ENCODE measurements around the gene ILKAP.
A peak's percentile ranks its signal among the peaks of the same experiment; 100 is the strongest.

ILKAP gene

DNA sequence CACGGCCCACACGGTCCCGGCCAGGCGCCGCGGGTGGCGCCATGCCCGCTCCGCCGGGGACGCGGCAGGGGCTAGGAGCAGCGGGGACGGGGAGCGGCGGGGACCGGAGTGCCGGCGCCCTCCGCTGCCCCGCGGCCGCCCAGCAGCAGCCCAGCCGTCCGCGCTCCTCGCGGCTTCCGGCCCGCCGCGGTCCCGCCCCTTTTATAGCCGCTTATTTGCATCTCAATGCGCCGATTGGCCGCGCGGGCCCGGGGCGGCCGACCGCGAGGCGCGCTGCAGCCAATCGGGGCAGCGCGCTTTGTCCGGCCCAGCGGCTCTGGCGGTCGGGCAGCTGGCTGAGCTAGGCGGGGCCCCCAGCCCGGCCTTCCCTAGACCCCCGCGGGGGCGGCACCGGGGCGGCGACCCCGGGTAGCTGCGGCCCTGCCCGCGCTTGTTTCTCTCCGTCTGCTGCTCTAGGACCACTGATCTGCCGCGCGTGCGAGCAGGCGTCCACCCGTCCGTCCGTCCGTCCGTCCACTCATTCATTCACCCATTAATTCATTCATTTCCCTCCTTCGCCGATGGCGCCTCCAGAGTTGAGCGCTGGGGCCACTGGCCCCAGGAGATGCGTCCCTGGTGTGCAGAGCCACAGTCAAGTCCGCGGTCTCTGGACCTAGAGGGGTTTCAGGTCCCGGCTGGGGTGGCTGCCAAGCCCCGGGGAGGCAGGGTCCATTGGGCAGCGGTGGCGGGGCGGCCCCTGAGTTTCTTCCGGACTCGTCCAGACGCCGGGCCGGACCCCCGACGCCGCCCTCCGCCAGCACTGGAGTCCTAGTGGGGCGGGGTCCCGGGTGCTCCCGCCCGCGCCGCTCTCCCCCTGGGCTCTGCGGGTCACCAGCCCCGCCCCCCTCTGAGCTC, 36.6 kb upstream of the ILKAP start, which contains the start of gene HES6:
Gene HES6 (minus strand): TSS at position 176 of the 894 bp plus-strand sequence. CDS start 133 bp downstream, at position 43.
- Mint-ChIP-seq H3K27ac (peak within 1 kb of the TSS; percentile 33), H3K4me3 (peak within 1 kb of the TSS; percentile 77), H3K36me3 (peaks cover 13% of the 10 kb centered on the region), H3K9me3 (no peaks in the 10 kb centered on the region), H3K4me1 (peaks cover 6% of the 10 kb centered on the region)
- ATAC-seq (peak; percentile 89), DNase-seq (ENCODE audit: low spot score in 2 of 2) (peak; percentile 69 to 86)

DNA sequence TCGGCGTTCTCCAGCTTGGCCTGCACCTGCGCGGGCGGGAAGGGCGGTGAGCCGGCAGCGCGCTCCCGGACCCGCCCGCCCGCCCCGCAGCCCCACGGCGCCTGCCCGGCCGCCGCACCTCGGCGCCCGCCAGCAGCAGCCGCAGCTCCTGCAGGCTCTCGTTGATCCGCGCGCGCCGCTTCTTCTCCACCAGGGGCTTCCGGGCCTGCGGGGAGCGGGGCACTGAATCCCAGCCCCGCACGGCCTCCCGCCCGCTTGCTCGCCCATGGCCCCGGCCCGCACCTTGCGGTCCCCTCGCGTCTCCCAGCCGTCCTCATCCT, 36.0 kb upstream of the ILKAP start:
- ATAC-seq (peak; percentile 33), DNase-seq (ENCODE audit: low spot score in 2 of 2) (no peak)
- Mint-ChIP-seq H3K9me3 (no peaks in the 10 kb centered on the region), H3K4me1 (peaks cover 6% of the 10 kb centered on the region), H3K4me3 (peak overlapping the region; percentile 77), H3K27ac (no peak overlapping the region), H3K36me3 (peaks cover 10% of the 10 kb centered on the region)

DNA sequence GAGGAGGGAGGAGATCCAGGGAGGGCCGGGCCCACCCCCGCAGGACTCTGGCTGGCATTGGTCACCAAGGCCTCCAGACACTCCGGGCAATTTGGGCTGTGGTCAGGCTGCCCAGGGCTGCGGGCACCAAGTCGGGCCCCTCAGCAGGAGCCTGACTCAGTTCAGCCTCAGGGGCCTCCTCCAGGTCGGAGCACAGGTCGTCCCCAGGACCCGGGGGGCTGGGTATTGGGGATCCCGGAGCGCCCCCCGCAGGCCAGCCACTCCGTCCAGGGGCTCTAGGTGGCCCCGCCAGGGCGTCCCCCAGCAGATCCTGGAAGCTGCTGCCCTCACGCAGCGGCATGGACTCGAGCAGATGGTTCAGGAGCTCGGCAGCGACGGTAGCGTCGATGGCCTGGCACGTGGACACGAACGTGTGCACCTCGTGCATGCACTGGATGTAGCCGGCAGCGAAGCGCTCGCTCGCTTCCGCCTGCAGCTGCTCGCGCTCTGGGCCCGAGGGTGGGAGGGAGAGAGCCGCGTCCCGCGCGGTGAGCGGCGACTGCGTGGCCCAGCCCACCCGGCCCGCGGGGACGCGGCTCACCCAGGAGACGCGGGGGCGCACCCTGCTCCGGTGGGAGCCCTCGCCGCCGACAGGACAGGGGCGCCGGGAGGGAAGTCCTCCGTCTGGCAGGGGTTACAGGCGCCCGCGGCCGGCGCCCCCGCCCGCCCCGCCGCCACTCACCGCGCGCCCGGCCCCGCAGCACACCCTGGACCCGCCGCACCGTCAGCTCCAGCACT, 35.5 kb upstream of the ILKAP start:
- peak overlapping the region; percentile 31 for H3K4me3 Mint-ChIP-seq
- no peaks in the 10 kb centered on the region for H3K9me3 Mint-ChIP-seq
- no peak for DNase-seq (ENCODE audit: low spot score in 2 of 2)
- H3K36me3 Mint-ChIP-seq, result peaks cover 6% of the 10 kb centered on the region
- H3K27ac Mint-ChIP-seq, result no peak overlapping the region
- peak; percentile 43 for ATAC-seq
- peaks cover 6% of the 10 kb centered on the region for H3K4me1 Mint-ChIP-seq

DNA sequence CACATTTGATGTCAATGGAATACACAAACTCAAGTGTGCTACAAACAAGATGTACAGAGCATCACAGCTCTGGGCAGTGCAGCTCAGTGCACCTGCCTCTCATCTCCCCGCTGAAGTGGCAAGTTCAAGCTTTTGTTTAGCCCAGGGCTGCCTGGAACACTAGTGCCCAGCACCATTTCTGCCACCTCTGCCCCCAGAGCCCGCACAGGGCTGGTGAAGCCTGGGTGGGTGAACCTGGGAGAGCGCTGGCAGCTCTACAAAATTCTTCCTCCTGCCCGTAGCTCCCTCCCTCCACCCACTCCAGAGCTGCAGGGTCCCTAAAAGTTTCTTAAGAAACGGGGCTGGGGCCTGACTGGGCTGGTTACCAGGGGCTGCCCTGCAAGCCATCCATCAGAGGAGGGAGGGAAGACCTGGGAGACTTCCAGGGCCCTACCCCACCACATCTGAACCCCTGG, 34.8 kb upstream of the ILKAP start:
- Mint-ChIP-seq H3K4me1 (peaks cover 11% of the 10 kb centered on the region), H3K4me3 (peak overlapping the region; percentile 31), H3K36me3 (peaks cover 6% of the 10 kb centered on the region), H3K9me3 (no peaks in the 10 kb centered on the region), H3K27ac (no peak overlapping the region)
- no peak for DNase-seq (ENCODE audit: low spot score in 2 of 2)
- no peak for ATAC-seq

DNA sequence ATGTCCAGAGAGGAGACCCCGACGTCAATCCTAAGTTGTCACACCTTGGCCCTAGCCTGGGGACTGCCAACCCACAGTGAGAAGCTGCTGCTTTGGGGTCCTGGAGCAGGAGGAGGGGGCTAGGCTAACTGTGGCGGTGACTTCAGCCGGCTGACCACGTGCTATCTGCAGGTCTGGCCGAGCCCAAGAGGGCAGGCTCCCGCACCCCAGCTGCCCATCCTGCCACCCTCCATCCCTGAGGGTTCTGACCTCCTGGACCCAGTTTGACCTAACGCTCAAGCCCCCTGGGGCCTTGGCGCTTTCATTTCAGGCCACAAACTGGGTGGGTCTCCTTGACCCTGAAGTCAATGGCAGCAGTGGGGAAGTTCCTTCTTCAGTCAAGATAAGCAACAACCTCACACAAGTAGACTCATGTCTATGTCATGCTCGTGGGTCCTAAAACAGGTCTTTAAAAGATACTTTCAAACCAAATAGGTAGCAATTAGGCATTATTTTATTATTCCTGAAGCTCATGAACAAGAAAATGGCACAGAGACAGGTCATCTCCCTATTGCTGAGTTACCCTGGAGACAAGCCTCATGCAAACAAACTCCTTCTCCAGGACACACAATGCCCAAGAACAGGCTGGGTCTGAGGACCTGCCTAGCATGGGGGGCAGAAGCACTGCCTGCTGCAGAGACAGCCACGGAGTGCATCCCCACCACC, 34.1 kb upstream of the ILKAP start:
- Mint-ChIP-seq H3K4me1 (peaks cover 11% of the 10 kb centered on the region), H3K36me3 (peaks cover 6% of the 10 kb centered on the region), H3K4me3 (no peak overlapping the region), H3K9me3 (no peaks in the 10 kb centered on the region), H3K27ac (no peak overlapping the region)
- ATAC-seq (no peak), DNase-seq (ENCODE audit: low spot score in 2 of 2) (no peak)

DNA sequence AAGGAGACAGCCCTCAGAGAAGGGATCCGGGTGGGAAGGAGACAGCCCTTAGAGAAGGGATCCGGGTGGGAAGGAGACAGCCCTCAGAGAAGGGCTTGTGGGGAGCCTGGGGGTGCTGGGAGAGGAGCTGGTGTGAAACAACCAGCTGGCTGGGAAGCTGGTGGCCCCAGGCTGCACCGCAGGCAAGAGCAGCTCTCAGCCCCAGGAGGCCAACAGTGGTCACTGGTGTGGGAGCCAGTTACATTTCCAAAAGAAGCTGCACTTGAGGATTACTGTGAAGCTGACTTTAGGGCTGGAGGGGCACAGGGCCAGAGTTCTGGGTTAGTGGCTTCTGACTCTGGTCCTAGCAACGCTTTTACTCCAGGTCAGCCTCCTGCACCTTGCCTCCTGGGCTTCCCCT, 33.1 kb upstream of the ILKAP start:
- no peak for ATAC-seq
- Mint-ChIP-seq H3K36me3 (peaks cover 6% of the 10 kb centered on the region), H3K9me3 (no peaks in the 10 kb centered on the region), H3K27ac (no peak overlapping the region), H3K4me1 (peaks cover 15% of the 10 kb centered on the region), H3K4me3 (no peak overlapping the region)
- DNase-seq (ENCODE audit: low spot score in 2 of 2), result no peak

DNA sequence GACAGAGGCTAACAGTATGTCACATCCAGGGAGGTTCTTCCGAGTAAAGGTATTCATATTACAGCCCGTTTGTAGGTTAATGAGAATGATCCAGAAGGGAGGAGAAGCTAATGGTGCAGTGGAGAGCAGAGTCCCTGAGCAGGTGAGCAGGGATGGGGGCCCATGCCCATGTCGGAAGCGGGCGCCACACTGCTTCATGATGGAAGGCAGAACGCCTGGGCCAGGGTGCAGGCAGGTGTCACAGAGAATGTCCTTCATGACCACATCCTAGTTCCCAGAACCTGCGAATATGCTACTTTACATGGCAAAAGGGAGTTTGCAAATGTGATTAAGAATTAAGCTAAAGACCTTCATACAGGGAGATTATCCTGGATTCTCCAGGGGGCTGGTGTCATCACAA, 32.4 kb upstream of the ILKAP start:
- Mint-ChIP-seq H3K36me3 (peaks cover 6% of the 10 kb centered on the region), H3K4me1 (peaks cover 22% of the 10 kb centered on the region), H3K9me3 (no peaks in the 10 kb centered on the region), H3K27ac (no peak overlapping the region), H3K4me3 (no peak overlapping the region)
- DNase-seq (ENCODE audit: low spot score in 2 of 2) (no peak), ATAC-seq (no peak)

DNA sequence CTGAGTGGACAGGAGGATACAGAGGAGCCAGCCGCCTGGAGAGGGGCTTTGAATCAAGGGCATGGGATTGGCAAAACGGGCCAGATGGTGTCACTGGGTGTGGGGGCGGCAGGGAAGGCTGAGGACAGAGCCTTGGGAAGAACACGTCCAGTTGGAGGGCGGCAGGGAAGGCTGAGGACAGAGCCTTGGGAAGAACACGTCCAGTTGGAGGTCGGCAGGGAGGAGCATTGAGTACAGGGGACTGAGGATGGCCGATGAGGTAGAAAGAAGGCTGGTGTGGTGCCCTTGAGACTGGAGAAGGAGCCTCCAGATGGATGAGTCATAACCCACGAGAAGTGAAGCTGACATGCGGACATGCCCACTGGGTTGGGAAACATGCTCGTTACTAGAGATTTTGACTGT, 31.8 kb upstream of the ILKAP start:
- DNase-seq (ENCODE audit: low spot score in 2 of 2), result no peak
- H3K27ac Mint-ChIP-seq, result no peak overlapping the region
- peaks cover 4% of the 10 kb centered on the region for H3K36me3 Mint-ChIP-seq
- H3K4me3 Mint-ChIP-seq, result no peak overlapping the region
- no peaks in the 10 kb centered on the region for H3K9me3 Mint-ChIP-seq
- peaks cover 25% of the 10 kb centered on the region for H3K4me1 Mint-ChIP-seq
- ATAC-seq, result no peak

DNA sequence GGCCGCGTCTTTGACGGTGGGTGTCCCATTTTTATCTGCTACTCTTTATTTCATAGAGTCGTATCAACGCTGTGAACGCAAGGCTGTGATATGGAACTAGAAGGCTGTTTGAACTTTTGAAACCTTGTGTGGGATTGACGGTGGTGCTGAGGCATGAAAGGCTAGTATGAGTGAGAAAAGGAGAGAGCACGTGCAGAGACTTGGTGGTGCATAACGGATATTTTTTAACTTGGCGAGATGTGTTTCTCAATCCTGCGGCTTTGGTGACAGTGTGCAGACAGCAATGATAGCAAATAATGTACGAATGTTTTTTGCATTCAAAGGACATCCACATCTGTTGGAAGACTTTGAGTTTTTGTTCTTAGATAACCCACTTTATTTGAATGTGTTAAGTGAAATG, 30.1 kb upstream of the ILKAP start:
- DNase-seq (ENCODE audit: low spot score in 2 of 2), result no peak
- Mint-ChIP-seq H3K9me3 (no peaks in the 10 kb centered on the region), H3K36me3 (no peaks in the 10 kb centered on the region), H3K4me3 (peak overlapping the region; percentile 61), H3K27ac (no peak overlapping the region), H3K4me1 (peaks cover 31% of the 10 kb centered on the region)
- ATAC-seq, result no peak

DNA sequence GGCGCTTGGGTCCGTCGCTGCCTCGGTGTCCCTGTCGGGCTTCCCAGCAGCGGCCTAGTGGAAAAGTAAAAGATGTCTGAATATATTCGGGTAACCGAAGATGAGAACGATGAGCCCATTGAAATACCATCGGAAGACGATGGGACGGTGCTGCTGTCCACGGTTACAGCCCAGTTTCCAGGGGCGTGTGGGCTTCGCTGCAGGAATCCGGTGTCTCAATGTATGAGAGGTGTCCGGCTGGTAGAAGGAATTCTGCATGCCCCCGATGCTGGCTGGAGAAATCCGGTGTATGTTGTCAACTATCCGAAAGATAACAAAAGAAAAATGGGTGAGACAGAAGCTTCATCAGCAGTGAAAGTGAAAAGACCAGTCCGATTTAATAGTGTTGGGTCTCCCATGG, 28.3 kb upstream of the ILKAP start:
- H3K4me3 Mint-ChIP-seq, result peak overlapping the region; percentile 82
- peaks cover 38% of the 10 kb centered on the region for H3K4me1 Mint-ChIP-seq
- peak overlapping the region; percentile 74 for H3K27ac Mint-ChIP-seq
- no peaks in the 10 kb centered on the region for H3K9me3 Mint-ChIP-seq
- DNase-seq (ENCODE audit: low spot score in 2 of 2) (no peak), ATAC-seq (no peak)
- no peaks in the 10 kb centered on the region for H3K36me3 Mint-ChIP-seq

DNA sequence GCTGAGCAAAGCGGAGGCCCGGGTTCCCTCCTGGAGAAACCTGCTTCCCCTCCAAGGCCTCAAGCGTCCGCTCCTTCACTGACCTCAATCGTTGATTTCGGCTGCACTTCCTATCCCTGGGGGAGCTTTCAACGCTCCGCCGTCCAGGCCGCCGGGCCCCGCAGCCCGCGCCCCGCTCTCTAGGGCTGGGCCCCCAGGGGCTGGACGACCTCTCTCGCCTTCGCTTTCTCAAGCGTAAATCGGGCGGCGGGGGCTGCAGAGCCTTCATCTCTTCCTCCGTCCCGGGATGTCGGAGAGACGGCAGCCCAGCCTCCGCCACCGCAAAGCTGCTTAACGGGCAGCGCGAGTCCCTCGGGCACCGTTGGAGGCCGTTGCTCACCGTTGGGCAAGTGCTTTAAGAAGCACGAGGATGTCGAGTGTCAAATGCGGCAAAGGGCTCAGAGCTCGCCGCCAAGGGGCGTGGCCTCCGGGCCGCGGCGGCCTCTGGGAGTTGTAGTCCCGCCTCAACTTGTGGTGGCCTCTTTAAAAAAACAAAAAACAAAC, 27.8 kb upstream of the ILKAP start:
- Mint-ChIP-seq H3K36me3 (no peaks in the 10 kb centered on the region), H3K9me3 (no peaks in the 10 kb centered on the region), H3K4me3 (peak overlapping the region; percentile 82), H3K4me1 (peaks cover 38% of the 10 kb centered on the region), H3K27ac (peak overlapping the region; percentile 74)
- peak; percentile 61 to 84 for DNase-seq (ENCODE audit: low spot score in 2 of 2)
- ATAC-seq, result peak; percentile 90

DNA sequence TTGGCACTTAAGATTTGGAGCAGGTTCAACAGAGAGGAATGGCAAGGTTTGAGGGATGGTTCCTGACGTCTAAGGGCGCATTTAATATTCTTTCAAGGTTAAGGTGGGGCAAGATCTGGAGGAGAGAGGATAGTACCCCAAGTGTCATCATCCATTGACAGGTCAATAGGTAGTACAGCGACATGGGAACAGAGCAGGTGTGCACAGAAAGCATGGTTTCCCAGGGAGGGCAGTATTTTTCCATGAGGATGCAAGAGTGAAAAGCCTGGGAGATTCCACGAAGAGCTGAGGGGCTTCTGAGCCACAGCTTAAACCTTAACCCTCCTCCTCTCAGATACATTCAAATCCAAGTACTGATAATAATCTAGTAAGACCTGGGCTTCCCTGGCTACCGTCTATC, 27.2 kb upstream of the ILKAP start:
- no peaks in the 10 kb centered on the region for H3K36me3 Mint-ChIP-seq
- H3K27ac Mint-ChIP-seq, result no peak overlapping the region
- no peaks in the 10 kb centered on the region for H3K9me3 Mint-ChIP-seq
- DNase-seq (ENCODE audit: low spot score in 2 of 2) (no peak), ATAC-seq (no peak)
- H3K4me1 Mint-ChIP-seq, result peaks cover 38% of the 10 kb centered on the region
- H3K4me3 Mint-ChIP-seq, result peak overlapping the region; percentile 82

DNA sequence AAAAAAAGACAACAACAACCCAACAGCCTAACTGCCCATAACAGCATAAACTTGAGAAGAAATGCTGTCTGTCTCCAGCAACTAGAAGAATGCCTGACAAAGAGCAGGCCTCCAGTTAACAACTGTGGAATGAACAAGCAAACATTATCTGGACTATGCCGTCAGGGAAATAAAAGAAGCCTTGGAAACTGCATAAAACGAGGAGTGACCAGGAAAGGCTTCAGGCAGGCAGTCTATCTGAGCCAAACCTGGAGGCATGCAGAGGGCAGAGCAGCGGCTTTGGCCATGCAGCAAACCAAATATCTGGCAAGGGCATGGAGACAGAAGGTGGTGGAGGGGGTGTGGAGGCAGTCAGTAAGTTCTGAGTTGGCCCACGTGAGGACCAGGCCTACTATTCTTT, 25.2 kb upstream of the ILKAP start:
- H3K4me3 Mint-ChIP-seq, result no peak overlapping the region
- no peak for DNase-seq (ENCODE audit: low spot score in 2 of 2)
- H3K9me3 Mint-ChIP-seq, result no peaks in the 10 kb centered on the region
- H3K36me3 Mint-ChIP-seq, result peaks cover 8% of the 10 kb centered on the region
- no peak overlapping the region for H3K27ac Mint-ChIP-seq
- ATAC-seq, result no peak
- peaks cover 36% of the 10 kb centered on the region for H3K4me1 Mint-ChIP-seq

DNA sequence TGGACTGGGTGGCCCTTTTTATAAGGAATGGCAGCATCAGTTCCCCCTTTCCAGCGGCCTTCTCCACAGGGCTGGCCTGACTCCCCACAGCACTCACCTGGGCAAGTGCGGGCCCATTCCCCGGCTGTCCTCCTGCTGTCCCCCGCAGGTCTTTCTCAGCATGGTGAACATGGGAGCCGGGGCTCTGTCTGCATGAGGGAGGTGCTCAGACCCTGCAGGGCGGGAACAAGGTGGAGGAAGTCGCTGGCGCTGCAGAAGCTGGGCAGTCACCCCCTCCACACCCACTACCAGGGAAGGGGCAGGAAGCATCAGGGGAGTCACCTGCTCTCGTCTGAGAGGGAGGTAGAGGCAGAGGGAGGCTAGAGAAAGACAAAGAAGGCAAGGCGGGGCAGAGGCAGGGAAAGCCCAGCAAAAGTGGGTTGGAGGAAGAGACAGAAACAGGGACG, 24.1 kb upstream of the ILKAP start:
- ATAC-seq (no peak), DNase-seq (ENCODE audit: low spot score in 2 of 2) (no peak)
- Mint-ChIP-seq H3K27ac (no peak overlapping the region), H3K36me3 (peaks cover 8% of the 10 kb centered on the region), H3K4me3 (no peak overlapping the region), H3K9me3 (no peaks in the 10 kb centered on the region), H3K4me1 (peaks cover 33% of the 10 kb centered on the region)

Data from stimulated activated effector memory CD8-positive, alpha-beta T cell treated with anti-CD3 and anti-CD28 coated beads, Interleukin-12 subunit alpha, Interleukin-12 subunit beta, amount 100 ng/mL, for 72 hours (primary cell).